ENCODE measurements around the gene CYB5A. TPM values are rescaled to one million over a fixed set of nuclear protein-coding genes. Genes with fewer than 3 reads are reported as not detected.

Gene CYB5A
- total and polyA plus RNA-seq, 2 of the 8 experiments (the other 6 are each of a cell fraction or from before 2014, with no cell fraction given), result 154 to 195 TPM

DNA sequence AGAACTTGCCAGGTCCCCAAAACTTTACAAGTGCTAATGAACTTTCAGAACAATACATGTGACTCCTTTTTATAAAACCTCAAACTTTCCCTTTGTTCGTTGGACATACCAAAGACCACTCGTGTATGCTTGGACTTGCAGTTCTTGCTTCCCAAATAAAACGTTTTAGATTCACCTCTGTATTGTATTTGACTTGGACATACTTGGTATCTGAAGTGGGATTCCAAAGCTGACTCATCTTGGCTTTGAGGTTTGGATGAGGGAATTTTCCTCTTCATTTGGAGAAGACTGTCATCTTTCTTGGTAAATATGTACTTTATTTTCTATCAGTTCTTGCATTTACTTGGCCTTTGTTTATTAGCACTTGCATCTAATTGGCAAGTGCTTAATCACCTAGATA lies 8.0 kb upstream of the CYB5A start (continued):
- no peak for TF ChIP-seq HDAC2 (IDR thresholded peaks at IDR 0.05; ENCODE audit: borderline replicate concordance in 1 of 2, low read depth in 2 of 2, low read length in 2 of 2)

All from H1 (cell line).